PC-9 (cell line): Measurements from ENCODE around the gene LAMA3.

Source experiments
- CTCF ChIP-seq: fragments of 200-600 bp; sonication (generic); conservative IDR thresholded peaks from 2 replicates; pipeline ENCODE4 v1.6.1; 2017; ENCODE audit warnings: mixed run types, antibody characterized with exemption, mild to moderate bottlenecking, moderate library complexity
- EZH2 ChIP-seq: fragments of 200-600 bp; sonication (generic); IDR thresholded peaks from 2 replicates; pipeline ENCODE4 v1.8.0; 2017; ENCODE audit warnings: antibody characterized with exemption, low read depth

GRCh38 chr18:23816740-23817139 lies 127.5 kb downstream of the LAMA3 start:
- TF ChIP-seq CTCF: no peak
- TF ChIP-seq EZH2: no peak
